PFSK-1 (cell line): ENCODE measurements around the gene SEC23A.

Experiments
- FOXP2 ChIP-seq: optimal IDR thresholded peaks from 2 replicates; pipeline ENCODE3; 2011; ENCODE audit warnings: borderline replicate concordance, control low read depth, inconsistent platforms; ENCODE audit not compliant: insufficient read depth; ENCODE audit errors: extremely low read length, extremely low read depth
- POLR2AphosphoS5 ChIP-seq: IDR thresholded peaks from 2 replicates; pipeline ENCODE4 v1.6.1; 2012; ENCODE audit warnings: low read depth, mild to moderate bottlenecking, control low read depth, low read length, moderate library complexity
- SIN3A ChIP-seq: IDR thresholded peaks from 2 replicates; pipeline ENCODE4 v1.6.1; 2012; ENCODE audit warnings: mild to moderate bottlenecking, low read length, moderate library complexity, borderline replicate concordance; ENCODE audit not compliant: insufficient read depth
- TAF1 ChIP-seq: IDR thresholded peaks from 2 replicates; pipeline ENCODE4 v1.6.1; 2012; ENCODE audit warnings: low read length, control low read depth, borderline replicate concordance; ENCODE audit not compliant: insufficient read depth
- TF ChIP-seq, protein P1 (sequence below), 2 experiments: IDR thresholded peaks; 2 replicates each; pipeline versions ENCODE4 v1.6.1 to v1.8.0; 2011 to 2012; ENCODE audit warnings: low read depth in 2 of 2, low read length in 2 of 2, control low read depth in 1 of 2, inconsistent platforms in 1 of 2, mild to moderate bottlenecking in 1 of 2, moderate library complexity in 1 of 2; ENCODE audit not compliant: insufficient read depth in 1 of 2

Gene SEC23A

GRCh38 chr14:39036760-39037159, 66.3 kb downstream of the SEC23A start:
- TF ChIP-seq FOXP2 (no peak), TAF1 (no peak)
- TF ChIP-seq, protein P1, sequence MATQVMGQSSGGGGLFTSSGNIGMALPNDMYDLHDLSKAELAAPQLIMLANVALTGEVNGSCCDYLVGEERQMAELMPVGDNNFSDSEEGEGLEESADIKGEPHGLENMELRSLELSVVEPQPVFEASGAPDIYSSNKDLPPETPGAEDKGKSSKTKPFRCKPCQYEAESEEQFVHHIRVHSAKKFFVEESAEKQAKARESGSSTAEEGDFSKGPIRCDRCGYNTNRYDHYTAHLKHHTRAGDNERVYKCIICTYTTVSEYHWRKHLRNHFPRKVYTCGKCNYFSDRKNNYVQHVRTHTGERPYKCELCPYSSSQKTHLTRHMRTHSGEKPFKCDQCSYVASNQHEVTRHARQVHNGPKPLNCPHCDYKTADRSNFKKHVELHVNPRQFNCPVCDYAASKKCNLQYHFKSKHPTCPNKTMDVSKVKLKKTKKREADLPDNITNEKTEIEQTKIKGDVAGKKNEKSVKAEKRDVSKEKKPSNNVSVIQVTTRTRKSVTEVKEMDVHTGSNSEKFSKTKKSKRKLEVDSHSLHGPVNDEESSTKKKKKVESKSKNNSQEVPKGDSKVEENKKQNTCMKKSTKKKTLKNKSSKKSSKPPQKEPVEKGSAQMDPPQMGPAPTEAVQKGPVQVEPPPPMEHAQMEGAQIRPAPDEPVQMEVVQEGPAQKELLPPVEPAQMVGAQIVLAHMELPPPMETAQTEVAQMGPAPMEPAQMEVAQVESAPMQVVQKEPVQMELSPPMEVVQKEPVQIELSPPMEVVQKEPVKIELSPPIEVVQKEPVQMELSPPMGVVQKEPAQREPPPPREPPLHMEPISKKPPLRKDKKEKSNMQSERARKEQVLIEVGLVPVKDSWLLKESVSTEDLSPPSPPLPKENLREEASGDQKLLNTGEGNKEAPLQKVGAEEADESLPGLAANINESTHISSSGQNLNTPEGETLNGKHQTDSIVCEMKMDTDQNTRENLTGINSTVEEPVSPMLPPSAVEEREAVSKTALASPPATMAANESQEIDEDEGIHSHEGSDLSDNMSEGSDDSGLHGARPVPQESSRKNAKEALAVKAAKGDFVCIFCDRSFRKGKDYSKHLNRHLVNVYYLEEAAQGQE (IDR thresholded peaks at IDR 0.05; ENCODE audit: insufficient read depth in 1 of 2, low read depth in 2 of 2, low read length in 2 of 2) = no peak

- TF ChIP-seq TAF1 (no peak), FOXP2 (no peak), SIN3A (no peak), POLR2AphosphoS5 (no peak)
- TF ChIP-seq, protein P1 (IDR thresholded peaks at IDR 0.05; ENCODE audit: insufficient read depth in 1 of 2, low read depth in 2 of 2, low read length in 2 of 2) = no peak
These were observed 67.7 kb downstream of the SEC23A start for GRCh38 chr14:39035336-39035735.

- no peak for TF ChIP-seq SIN3A
- no peak for TF ChIP-seq TAF1
- TF ChIP-seq, protein P1 (IDR thresholded peaks at IDR 0.05; ENCODE audit: insufficient read depth in 1 of 2, low read depth in 2 of 2, low read length in 2 of 2) = no peak
- TF ChIP-seq FOXP2 = no peak
- no peak for TF ChIP-seq POLR2AphosphoS5
These were observed 68.3 kb downstream of the SEC23A start for GRCh38 chr14:39034481-39035296.

- TF ChIP-seq SIN3A = no peak
- TF ChIP-seq, protein P1 (IDR thresholded peaks at IDR 0.05; ENCODE audit: insufficient read depth in 1 of 2, low read depth in 2 of 2, low read length in 2 of 2) = no peak
- no peak for TF ChIP-seq TAF1
- no peak for TF ChIP-seq FOXP2
- no peak for TF ChIP-seq POLR2AphosphoS5
These were observed 69.7 kb downstream of the SEC23A start for GRCh38 chr14:39033371-39033770.

DNA sequence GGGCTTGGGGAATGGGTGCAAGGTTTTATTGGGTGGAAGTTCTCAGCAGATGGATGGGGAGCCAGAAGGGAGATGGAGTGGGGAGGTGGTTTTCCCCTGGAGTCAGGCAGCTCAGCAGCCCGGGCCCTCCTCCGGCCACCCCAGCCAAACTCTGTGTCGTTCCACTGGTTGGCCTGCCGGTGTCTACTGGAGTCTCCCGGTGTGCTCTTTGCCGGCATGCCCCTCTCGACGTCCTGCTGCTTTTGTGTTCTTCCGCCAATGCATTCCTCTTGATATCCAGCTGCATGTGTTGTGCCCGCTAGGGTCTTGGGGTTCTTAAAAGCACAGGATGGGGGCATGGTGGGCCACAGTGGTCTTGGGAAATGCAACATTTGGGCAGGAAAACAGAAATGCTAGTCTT, 72.8 kb downstream of the SEC23A start:
- TF ChIP-seq, protein P1 (IDR thresholded peaks at IDR 0.05; ENCODE audit: insufficient read depth in 1 of 2, low read depth in 2 of 2, low read length in 2 of 2) = no peak
- TF ChIP-seq SIN3A (no peak), FOXP2 (no peak), TAF1 (no peak), POLR2AphosphoS5 (no peak)
